Ovary (tissue), 3 donors: Measurements from ENCODE around the gene OPN3.

Experiments used
- CTCF ChIP-seq, 3 donors: fragments of 450-650 bp in 2 of 3; fragments of 200-600 bp in 1 of 3; IDR thresholded peaks; one replicate each; pipeline versions ENCODE4 v1.5.1 to v1.8.0; 2016 to 2022; ENCODE audit warnings: antibody characterized with exemption in 3 of 3, mild to moderate bottlenecking in 1 of 3
- EP300 ChIP-seq: sonication (generic); formaldehyde crosslinking; IDR thresholded peaks from one replicate; pipeline ENCODE4 v1.6.1; 2017; ENCODE audit warnings: antibody characterized with exemption
- POLR2A ChIP-seq: fragments of 450-650 bp; IDR thresholded peaks from one replicate; pipeline ENCODE4 v1.6.1; 2017; ENCODE audit warnings: antibody characterized with exemption, mild to moderate bottlenecking, moderate library complexity
- donor health status: DM: no; HTN: no; CAD: no.

GRCh38 chr1:241617426-241617825, 22.7 kb downstream of the OPN3 start:
- TF ChIP-seq CTCF (IDR thresholded peaks at IDR 0.05) (no peak), POLR2A (no peak), EP300 (no peak)
